Measurements from ENCODE around the gene EPHB1. TPM values are rescaled to one million over a fixed set of nuclear protein-coding genes. Genes with fewer than 3 reads are reported as not detected.
"Not testable (repeated sequence)": the region's sequence is repeated elsewhere in the genome, so short reads cannot be mapped to it uniquely, and the experiment has no call there.

Gene EPHB1
- total RNA-seq, 1 donor from 2014 or later, result 8.1 TPM

DNA sequence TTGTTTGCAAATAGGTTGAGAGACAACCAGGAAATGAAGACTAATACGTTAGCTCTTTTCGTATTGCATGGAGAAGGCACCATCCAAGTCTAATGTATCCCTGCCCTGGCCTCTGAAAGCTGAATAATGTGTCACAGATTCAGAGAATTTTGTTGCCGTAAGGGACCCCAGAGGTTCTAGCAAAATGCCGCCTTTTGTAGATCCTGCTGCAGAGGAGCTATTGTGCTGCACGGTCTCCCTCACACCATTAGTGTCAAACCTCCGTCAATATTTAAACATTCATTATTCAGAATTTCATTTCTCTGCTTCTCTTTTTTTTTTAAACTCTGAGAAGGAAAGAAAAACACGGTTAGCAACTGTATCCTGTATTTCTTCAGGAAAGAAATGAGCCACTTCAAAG, 238.7 kb downstream of the EPHB1 start:
- intact Hi-C loops (cut with micrococcal nuclease), result no loop called here

- intact Hi-C loops (cut with micrococcal nuclease), result no loop called here
Measured at GRCh38 chr3:135034291-135034768, 239.3 kb downstream of the EPHB1 start.

- intact Hi-C loops (cut with micrococcal nuclease), result no loop called here
Measured at GRCh38 chr3:135034891-135035440, 239.9 kb downstream of the EPHB1 start.

GRCh38 chr3:135038186-135038585, 243.1 kb downstream of the EPHB1 start:
- intact Hi-C loops (cut with micrococcal nuclease), result no loop called here

- intact Hi-C loops (cut with micrococcal nuclease), result not testable (repeated sequence)
Measured at GRCh38 chr3:135039536-135039935, 244.5 kb downstream of the EPHB1 start.

DNA sequence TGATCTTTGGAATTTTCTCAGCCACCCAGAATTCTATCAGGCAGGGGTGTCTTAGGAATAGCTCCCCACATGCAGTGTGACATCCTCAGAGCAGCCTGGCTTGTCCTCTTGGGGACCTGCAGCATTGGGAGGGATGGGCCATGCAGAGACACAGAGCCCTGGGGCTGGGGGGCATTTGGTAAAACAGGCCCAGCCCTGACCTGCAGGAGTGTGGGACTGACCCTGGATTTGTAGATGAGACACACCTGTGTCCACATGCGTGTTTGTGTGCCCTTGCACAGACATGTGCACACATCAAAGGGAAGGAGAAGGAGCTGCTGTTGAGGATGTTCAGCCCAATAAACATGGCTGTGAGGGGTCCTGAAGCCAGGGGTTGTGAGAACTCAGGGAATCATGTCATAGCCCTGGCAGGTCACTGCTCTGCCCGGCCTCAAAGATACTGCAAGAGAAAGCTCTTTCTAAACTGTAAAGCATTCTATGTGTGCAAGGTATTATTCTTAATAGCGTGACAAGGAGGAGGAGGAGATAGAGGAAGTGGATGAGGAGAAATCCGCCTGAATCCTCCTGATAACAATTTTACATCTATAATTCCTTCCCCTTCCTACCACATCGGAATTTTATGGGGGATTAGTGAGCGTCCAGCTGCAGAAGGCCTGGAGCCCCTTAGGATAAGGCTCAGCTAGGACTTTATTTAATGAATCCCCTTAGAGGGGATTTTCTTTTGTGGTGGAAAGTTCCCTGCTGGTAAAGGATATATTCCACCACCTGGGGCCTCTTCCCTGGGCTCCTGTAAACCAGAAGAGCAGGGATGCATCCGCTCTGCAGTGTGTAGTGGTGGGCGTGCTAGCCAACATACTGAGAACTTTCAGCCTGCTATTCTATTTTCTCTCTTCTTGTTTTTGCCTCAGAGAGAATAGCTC, 245.5 kb downstream of the EPHB1 start:
- intact Hi-C loops (cut with micrococcal nuclease), result no loop called here

DNA sequence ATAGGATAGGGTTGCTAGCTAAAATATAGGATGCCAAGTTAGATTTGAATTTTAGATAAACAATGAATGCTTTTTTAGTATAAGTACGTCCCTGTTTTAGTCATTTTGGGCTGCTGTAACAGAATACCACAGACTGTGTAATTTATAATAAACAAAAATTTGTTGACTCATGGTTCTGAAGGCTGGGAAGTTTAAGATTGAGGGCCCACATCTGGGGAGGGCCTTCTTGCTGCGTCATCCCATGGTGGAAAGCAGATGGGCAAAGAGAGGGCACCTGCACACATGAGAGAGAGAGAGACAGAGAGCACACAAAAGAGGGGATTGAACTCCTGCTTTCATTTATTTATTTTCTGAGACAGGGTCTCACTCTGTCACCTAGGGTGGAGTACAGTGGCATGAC, 246.5 kb downstream of the EPHB1 start:
- intact Hi-C loops (cut with micrococcal nuclease), result no loop called here

GRCh38 chr3:135047061-135047460, 252.0 kb downstream of the EPHB1 start:
- intact Hi-C loops (cut with micrococcal nuclease), result no loop called here

- intact Hi-C loops (cut with micrococcal nuclease), result no loop called here
Measured at GRCh38 chr3:135050536-135050935, 255.5 kb downstream of the EPHB1 start.

- intact Hi-C loops (cut with micrococcal nuclease), result no loop called here
Measured at GRCh38 chr3:135051409-135051973, 256.4 kb downstream of the EPHB1 start.

DNA sequence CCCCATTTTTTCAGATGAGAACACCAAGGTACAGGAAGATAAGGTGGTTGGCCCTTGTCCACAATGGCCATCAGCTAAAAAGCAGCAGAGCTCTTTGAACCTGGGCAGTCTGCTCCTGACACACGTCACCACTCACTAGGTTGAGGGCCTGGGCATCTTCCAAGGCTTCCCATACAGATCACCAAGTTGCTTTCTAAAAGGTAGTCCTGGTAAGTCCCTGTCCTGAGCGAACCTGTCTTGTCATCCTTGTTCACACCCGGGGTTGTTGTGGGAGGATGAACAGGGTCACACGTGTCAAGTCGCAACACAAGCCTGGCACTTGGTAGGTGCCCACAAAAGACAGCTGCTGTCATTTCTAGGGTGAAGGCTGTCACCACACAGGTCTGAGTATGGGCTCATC, 260.4 kb downstream of the EPHB1 start:
- intact Hi-C loops (cut with micrococcal nuclease), result no loop called here

- intact Hi-C loops (cut with micrococcal nuclease), result no loop called here
Measured at GRCh38 chr3:135056084-135056730, 261.1 kb downstream of the EPHB1 start.

- intact Hi-C loops (cut with micrococcal nuclease), result no loop called here
Measured at GRCh38 chr3:135056733-135057310, 261.8 kb downstream of the EPHB1 start.

- intact Hi-C loops (cut with micrococcal nuclease), result no loop called here
Measured at GRCh38 chr3:135057996-135058395, 262.9 kb downstream of the EPHB1 start.

DNA sequence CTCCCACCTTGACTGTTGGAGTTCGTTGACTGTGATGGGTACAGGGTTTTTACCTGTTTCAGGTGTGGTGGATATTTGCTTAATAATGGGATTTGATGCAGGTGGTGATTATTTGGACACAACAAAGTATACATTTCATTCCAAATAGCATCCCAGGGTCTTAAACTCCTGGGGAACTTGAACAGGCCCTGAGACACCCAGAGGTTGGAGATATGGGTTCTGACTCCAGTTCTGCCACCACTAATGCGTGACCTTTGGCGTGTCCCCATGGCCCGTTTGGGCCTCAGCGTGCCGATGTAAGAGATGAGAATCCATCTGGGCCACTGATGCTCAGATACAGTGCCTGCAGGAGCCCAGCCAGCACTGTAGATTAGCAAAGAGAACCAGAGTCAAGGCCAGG, 264.5 kb downstream of the EPHB1 start:
- intact Hi-C loops (cut with micrococcal nuclease), result no loop called here

DNA sequence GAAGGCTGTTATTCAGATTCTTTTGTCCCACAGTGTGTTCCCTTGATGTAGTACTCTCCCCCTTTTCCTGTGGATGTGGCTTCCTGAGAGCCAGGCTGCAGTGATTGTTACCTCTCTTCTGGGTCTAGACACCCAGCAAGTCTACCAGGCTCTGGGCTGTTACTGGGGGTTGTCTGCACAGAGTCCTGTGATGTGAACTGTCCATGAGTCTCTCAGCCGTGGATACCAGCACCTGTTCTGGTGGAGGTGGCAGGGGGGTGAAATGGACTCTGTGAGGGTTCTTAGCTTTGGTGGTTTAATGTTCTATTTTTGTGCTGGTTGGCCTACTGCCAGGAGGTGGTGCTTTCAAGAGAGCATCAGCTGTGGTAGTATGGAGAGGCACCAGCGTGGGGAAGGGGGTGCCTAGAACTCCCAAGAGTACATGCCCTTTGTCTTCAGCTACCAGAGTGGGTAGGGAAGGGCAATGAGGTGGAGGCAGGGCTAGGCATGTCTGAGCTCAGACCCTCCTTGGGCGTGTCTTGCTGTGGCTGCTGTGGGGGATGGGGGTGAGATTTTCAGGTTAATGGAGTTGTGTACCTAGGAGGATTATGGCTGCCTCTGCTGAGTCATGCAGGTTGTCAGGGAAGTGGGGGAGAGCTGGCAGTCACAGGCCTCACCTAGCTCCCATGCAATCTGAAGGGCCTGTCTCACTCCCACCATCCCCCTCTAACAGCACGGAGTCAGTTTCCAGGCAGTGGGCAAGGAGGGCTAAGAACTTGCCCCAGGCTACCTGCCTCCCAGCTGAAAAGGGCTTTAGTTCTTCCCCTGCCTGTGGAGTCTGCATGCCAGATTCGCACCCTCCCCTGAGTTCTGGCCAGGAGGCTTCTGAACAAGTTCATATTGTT, 272.0 kb downstream of the EPHB1 start:
- intact Hi-C loops (cut with micrococcal nuclease), result not testable (repeated sequence)

DNA sequence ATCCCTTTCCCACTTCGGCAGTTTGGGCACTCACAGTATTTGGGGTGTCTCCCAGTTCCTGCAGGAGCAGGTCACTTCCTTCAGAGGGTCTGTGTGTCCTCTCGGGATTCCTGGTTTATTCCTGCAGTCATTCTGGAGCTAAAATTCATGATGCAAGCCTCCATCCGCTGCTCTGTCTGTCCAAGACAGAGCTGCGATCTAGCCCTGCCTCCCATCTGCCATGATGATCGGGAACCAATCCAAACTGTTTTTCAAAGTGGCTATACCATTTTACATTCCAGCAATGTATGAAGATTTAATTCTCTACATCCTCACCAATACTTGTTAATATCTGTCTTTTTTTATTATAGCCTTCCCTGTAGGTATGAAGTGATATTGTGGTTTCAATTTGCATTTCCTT, 273.0 kb downstream of the EPHB1 start:
- intact Hi-C loops (cut with micrococcal nuclease), result no loop called here

DNA sequence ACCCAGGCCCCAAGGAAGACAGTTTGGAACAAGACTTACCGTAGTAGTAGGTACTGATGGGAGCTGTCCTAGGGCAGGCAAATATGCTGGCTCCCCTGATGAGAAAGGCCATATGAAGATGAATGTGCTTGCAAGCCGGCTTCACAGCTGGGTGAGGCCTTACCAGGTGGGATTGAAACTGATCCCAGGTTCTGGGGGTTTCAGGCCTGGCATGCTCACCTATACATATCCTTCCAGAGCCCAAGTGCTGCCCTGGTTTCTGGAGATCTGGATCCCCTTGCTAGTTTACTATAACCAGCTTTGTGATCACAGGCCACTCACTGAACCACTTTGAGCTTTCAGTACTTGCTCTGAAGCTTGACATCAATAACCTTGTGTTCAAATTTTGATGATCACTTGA, 274.3 kb downstream of the EPHB1 start:
- intact Hi-C loops (cut with micrococcal nuclease), result no loop called here

DNA sequence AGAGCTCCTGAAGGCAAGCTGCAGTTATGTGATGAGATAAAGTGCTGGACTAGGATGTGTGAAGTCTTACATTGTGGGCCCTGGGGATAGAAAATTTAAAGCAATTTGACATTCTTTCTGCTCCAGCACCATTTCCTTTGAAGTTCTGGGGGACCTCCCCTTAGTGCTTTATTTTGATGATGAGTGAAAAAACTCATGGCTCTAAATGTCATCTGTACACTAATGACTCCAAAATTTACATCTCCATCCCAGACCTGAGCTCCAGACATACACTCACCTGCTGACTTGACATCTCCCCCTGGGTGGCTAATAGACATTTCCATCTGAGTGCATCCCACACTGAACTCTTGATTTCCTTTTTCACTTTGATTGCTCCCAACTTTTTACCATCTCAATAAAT, 276.4 kb downstream of the EPHB1 start:
- intact Hi-C loops (cut with micrococcal nuclease), result no loop called here

DNA sequence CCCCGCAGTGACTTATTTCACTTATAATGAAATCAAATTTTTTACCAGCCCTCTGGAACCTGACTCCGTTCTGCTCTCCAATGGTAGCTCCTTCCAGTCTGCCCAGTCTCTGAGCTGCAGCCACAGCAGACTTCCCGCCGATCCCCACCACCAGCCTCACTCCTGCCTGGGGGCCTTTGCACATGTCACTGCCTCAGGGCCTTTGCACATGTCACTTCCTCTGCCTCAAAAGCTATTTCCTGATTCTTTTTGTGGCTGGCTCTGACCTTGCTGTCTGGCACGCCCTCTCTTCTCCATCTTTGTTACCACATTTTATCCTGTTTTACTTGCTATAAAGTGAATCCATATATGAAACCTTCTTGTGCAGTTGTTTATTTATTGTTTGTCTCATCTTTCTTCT, 277.4 kb downstream of the EPHB1 start:
- intact Hi-C loops (cut with micrococcal nuclease), result no loop called here

- intact Hi-C loops (cut with micrococcal nuclease), result no loop called here
Measured at GRCh38 chr3:135075157-135075556, 280.1 kb downstream of the EPHB1 start.

Measured in T-helper 1 cell treated with Interleukin-12 subunit alpha and Interleukin-12 subunit beta and Interleukin-4 antibody, amounts not matched to agents 30 ng/mL and 1 ng/mL, for 36 hours (primary cell).